Psoas muscle (tissue), 8 donors: Measurements from ENCODE around the gene GJB5. TPM values are rescaled to one million over a fixed set of nuclear protein-coding genes. Genes with fewer than 3 reads are reported as not detected.

ENCODE experiments used
- ATAC-seq, 4 donors: fragments of 200-7000 bp; cut with Tn5 transposase; one replicate each; pipeline ENCODE4 v1.9.1; 2020; ENCODE audit warnings: moderate library complexity in 3 of 4, mild to moderate bottlenecking in 2 of 4
- DNase-seq, 2 donors: peaks; one replicate each; pipeline ENCODE4 v3.0.0-alpha.2; 2020
- H3K27ac ChIP-seq: fragments of 200-600 bp; one replicate; pipeline ENCODE4 v1.8.0; 2022
- H3K27me3 ChIP-seq, 3 donors: fragments of 200-600 bp in 1 of 3; one replicate each; pipeline versions ENCODE4 v1.6.1 to v1.8.0; 2013 to 2022; ENCODE audit warnings: low read length in 2 of 3, mild to moderate bottlenecking in 2 of 3, moderate library complexity in 1 of 3; ENCODE audit not compliant: insufficient read depth in 3 of 3
- H3K36me3 ChIP-seq, 2 donors: fragments of 200-600 bp in 1 of 2; one replicate each; pipeline versions ENCODE4 v1.6.1 to v1.8.0; 2013 to 2022; ENCODE audit warnings: low read depth in 1 of 2, mild to moderate bottlenecking in 1 of 2, moderate library complexity in 1 of 2; ENCODE audit not compliant: insufficient read depth in 1 of 2
- H3K4me1 ChIP-seq: fragments of 200-600 bp; one replicate; pipeline ENCODE4 v1.8.0; 2022
- H3K4me3 ChIP-seq: fragments of 200-600 bp; one replicate; pipeline ENCODE4 v1.8.0; 2022; ENCODE audit warnings: mild to moderate bottlenecking
- H3K9me3 ChIP-seq: fragments of 200-600 bp; one replicate; pipeline ENCODE4 v1.8.0; 2022
- CTCF ChIP-seq: fragments of 200-600 bp; IDR thresholded peaks from one replicate; pipeline ENCODE4 v1.8.0; 2022; ENCODE audit warnings: antibody characterized with exemption
- WGBS, 3 donors: extraction: QIAGEN DNeasy Blood & Tissue Kit; methylation state at CpG; one replicate each; pipeline versions ENCODE4 v1.1.6 to v1.1.7; 2013; 5-methylcytosine and 5-hydroxymethylcytosine counted together
- intact Hi-C, 2 donors: fragments of 100-400 bp; cut with DNase I; formaldehyde crosslinking; loops; one replicate each; pipeline versions ENCODE4 v1.11.0 to v1.14.2; 2022
- long read RNA-seq, 2 donors: library from polyadenylated mRNA; unstranded; transcript quantifications; one replicate each; pipeline ENCODE4 v2.0.0, GENCODE V29; 2021
- polyA plus RNA-seq, 3 donors: library from polyadenylated mRNA; stranded (reverse); fragments of 200-250 nt; gene quantifications; one replicate each; pipeline ENCODE4 v1.2.3, GENCODE V29; 2013
- total RNA-seq, 4 donors: library from RNA; stranded (reverse); fragmentation: NEBNext Ultra II Directional in 2 of 4; extraction: Animal tissue kit (Norgen Biotek cat#: 25700) in 2 of 4; gene quantifications; one replicate each; pipeline versions ENCODE4 v1.2.1 to v1.2.4, GENCODE V29; 2021 to 2023
- donor health status: healthy with polysubstance abuse.
- donor health status: DM: no; HTN: no; CAD: no; lungs with moderate emphysema.
- donor health status: Bipolar disorder and iron deficiency.
- donor health status: healthy.
- donor health status: DM: yes; HTN: yes; CAD: no.
- donor health status: DM: no; HTN: no; CAD: no.
- donor health status: DM: no; HTN: no; CAD: no.
- donor health status: DM: yes; HTN: yes; CAD: no.

Gene GJB5
- not detected for total RNA-seq
- under 1 TPM in 1 of 3 donors, not detected in 2; 0.03 TPM for polyA plus RNA-seq
- long read RNA-seq, donor 1, result 0 reads
- long read RNA-seq, donor 2, result 0 reads

- H3K4me3 ChIP-seq, result no peak within 1 kb of the TSS
- H3K27me3 ChIP-seq, result no peaks in the 10 kb centered on the region
- 51 to 63% (median 55%) methylated on average over 13 of the region's 13 CpGs for WGBS, 3 donors
- H3K36me3 ChIP-seq, result no peaks in the 10 kb centered on the region
- H3K27ac ChIP-seq, result no peak within 1 kb of the TSS
- H3K9me3 ChIP-seq, result no peaks in the 10 kb centered on the region
- TF ChIP-seq CTCF, result no peak
- ATAC-seq (no peak), DNase-seq (no peak)
- H3K4me1 ChIP-seq, result no peaks in the 10 kb centered on the region
- intact Hi-C loops, result no loop called here
Measured at GRCh38 chr1:34754964-34755637, at the start of gene GJB5. TSS of gene GJB5 (plus strand) at chr1:34755047. CDS start at chr1:34757331, 2,284 bp downstream.

- no peaks in the 10 kb centered on the region for H3K4me1 ChIP-seq
- H3K4me3 ChIP-seq, result no peak overlapping the region
- H3K9me3 ChIP-seq, result no peaks in the 10 kb centered on the region
- no peak overlapping the region for H3K27ac ChIP-seq
- ATAC-seq, result no peak
- H3K36me3 ChIP-seq, result no peaks in the 10 kb centered on the region
- DNase-seq, result no peak
- TF ChIP-seq CTCF, result no peak
- intact Hi-C loops, result no loop called here
- H3K27me3 ChIP-seq, result peaks cover 0 to 7% (median 6%) of the 10 kb centered on the region in 3 donors
- WGBS, 3 donors, result 24 to 40% (median 30%) methylated on average over 3 of the region's 3 CpGs
Measured at GRCh38 chr1:34705077-34705476, 49.8 kb upstream of the GJB5 start.

GRCh38 chr1:34708106-34708505 is 46.7 kb upstream of the GJB5 start:
- intact Hi-C loops, result no loop called here
- Histone ChIP-seq H3K4me3 (no peak overlapping the region), H3K4me1 (no peaks in the 10 kb centered on the region), H3K36me3 (no peaks in the 10 kb centered on the region), H3K27me3 (peaks cover 0 to 7% (median 5%) of the 10 kb centered on the region in 3 donors), H3K9me3 (no peaks in the 10 kb centered on the region), H3K27ac (no peak overlapping the region)
- WGBS, 3 donors, result 71 to 76% (median 74%) methylated on average over 4 of the region's 4 CpGs
- DNase-seq, result no peak
- TF ChIP-seq CTCF, result no peak
- no peak for ATAC-seq

GRCh38 chr1:34709547-34709946 is 45.3 kb upstream of the GJB5 start:
- Histone ChIP-seq H3K4me3 (no peak overlapping the region), H3K4me1 (no peaks in the 10 kb centered on the region), H3K9me3 (no peaks in the 10 kb centered on the region), H3K36me3 (no peaks in the 10 kb centered on the region), H3K27me3 (peaks cover 0 to 7% (median 0%) of the 10 kb centered on the region in 3 donors), H3K27ac (no peak overlapping the region)
- ATAC-seq, result no peak
- 31 to 34% (median 34%) methylated on average over 6 of the region's 6 CpGs for WGBS, 3 donors
- intact Hi-C loops, result no loop called here
- TF ChIP-seq CTCF, result no peak
- no peak for DNase-seq

- TF ChIP-seq CTCF, result no peak
- DNase-seq (no peak), ATAC-seq (no peak)
- H3K4me3 ChIP-seq, result no peak overlapping the region
- H3K9me3 ChIP-seq, result no peaks in the 10 kb centered on the region
- intact Hi-C loops, result no loop called here
- peaks cover 0 to 4% (median 0%) of the 10 kb centered on the region in 3 donors for H3K27me3 ChIP-seq
- no peaks in the 10 kb centered on the region for H3K36me3 ChIP-seq
- no peaks in the 10 kb centered on the region for H3K4me1 ChIP-seq
- no peak overlapping the region for H3K27ac ChIP-seq
Measured at GRCh38 chr1:34710812-34711211, 44.0 kb upstream of the GJB5 start.
